Right renal pelvis (tissue), 4 donors: ENCODE measurements around the gene MFNG. TPM values are rescaled to one million over a fixed set of nuclear protein-coding genes. Genes with fewer than 3 reads are reported as not detected.

Experiments
- DNase-seq, 4 donors: peaks; one replicate each; pipeline ENCODE4 v3.0.0-alpha.2; 2013; ENCODE audit warnings: low read depth in 4 of 4, low spot score in 3 of 4, missing footprints in 1 of 4
- polyA plus RNA-seq, 4 donors: library from polyadenylated mRNA; unstranded; fragments of 120-200 nt; gene quantifications; one replicate each; pipeline ENCODE4 v1.2.1, GENCODE V29; 2013; ENCODE audit not compliant: insufficient read length in 4 of 4

Gene MFNG
- polyA plus RNA-seq, 4 donors = 6.5 to 10.6 (median 10.1) TPM

DNA sequence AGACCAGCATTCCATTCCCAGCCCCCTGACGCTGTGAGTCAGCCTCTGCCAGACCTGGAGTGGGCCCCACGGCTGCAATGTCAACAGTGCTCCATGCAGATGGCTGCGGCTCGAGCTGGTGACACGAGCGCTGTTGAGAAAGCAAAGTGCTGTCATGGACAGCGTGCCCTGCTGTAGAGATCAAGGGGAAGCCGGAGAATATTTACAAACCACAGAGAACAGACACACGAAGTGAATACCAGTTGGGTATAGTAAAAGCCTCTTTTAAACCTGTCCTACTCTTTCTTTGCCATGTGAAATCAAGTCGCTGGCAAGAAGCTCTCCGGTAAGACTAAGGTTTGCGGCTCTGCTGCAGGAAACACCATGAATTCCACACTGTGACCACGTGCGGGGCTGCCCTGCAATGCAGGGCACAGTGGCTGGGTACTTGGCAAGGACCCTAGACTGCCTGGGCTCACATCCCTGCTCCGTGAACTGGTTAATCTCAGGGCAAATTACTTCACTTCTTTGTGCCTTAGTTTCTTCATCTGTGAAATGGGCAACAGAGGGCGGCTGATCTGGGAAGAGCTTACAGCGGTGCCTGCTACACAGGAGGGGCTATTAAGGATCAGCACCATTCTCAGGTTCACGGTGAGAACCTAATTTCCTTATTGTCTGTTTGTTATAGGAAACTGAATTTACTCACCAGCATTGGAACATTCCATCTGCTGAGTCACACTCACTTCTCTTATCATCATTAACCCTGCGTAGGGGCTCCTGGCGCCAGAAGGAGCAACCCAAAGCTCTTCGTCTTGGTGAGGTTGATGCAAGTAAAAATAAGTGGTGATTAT lies 31.1 kb downstream of the MFNG start:
- DNase-seq = no peak

DNA sequence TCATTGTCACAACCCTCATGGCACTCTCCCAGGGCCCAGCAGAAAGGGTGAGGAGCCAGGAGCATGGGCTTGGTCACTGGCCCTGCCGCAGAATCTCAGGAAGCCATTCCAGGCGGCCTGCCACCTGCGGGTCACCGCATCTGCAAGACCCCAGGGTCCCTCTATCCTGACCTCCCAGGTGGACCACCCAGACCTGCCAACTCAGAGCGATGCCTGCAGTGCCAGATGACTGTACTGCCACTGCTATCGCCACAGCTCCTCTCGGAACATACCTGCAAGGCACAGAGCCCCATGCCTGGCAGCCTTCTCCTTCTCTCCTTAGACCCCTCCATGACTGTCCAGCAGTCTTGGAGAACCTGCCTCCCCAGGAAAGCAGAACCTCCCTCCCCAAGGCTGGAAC lies 32.5 kb downstream of the MFNG start:
- DNase-seq = no peak

DNA sequence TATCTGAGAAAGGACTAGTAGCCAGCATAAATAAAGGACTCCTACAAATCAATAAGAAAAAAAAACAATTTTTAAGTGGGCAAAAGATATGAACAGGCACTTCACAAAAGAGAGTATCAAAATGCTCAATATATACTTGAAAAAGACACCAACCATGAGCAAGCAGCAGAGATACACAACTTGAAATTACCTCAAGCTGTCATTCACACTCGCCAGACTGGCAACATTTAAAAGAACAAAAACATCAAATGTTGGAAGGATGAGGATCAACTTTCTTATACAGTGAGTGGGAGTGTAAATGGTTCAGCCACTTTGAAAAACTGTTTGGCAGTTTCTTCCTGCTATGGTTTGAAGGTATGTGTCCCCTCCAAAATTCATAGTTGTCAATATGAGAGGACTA lies 35.0 kb downstream of the MFNG start:
- no peak for DNase-seq

DNA sequence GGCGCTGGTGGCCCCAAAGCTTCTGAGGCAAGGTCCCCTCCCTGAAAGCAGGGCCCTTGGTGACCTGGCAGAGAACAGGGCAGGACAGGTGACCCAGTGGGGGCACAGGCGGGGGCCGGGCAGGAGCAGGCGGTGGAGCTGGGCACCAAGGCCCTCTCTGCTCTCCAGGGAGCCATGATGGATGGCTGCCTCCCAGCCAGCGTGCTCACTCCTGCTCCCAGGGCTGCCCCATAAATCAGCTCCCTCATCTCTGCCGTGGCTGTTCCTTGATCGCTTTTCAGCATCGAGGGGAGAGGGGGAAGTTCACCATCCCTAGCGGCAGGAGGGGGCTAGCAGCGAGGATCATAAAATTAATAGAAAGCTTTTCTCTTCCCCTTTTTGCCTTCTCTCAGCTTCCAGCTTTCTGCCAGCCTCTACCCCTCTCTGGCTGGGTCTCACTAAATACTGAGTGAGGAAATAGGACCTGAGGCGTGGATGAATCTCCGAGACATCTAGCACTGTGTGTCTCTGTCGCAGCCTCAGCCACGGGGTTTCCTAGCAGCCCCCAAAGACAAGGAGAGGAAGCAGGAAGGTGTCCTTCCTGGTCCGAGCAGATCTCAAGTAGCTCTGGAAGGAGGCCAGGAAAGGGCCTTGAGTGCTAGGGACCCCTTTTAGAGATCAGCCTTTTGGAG lies 36.7 kb downstream of the MFNG start:
- DNase-seq = no peak

DNA sequence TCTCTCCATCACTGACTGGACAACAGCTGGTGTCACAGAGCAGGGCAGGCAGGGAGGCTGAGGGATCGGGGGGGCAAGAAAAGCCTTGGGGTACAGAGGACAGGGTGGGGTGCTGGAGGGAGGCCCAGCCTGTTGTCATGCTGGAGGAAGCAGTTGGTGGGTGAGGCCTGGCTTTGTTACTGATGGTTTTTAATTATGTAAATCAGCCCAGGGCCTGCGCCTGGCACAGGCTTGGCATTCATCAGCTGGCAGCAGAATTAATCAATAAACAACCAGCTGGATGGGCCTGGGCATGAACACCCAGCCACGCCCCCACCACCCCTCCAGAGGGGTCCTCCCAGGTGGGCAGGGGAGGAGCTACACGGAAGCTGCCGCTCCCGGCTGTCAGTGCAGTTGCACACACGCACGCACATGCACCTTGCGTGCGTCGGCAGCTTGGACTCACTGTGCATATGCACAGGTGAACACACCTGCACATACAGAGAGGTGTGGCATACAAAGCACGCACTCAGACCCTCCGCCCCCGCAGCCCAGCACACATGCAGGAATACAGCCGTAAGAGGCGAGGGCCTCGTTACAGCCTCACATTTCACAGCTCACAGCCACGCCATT lies 37.6 kb downstream of the MFNG start:
- no peak for DNase-seq

GRCh38 chr22:37445501-37445900 lies 40.7 kb downstream of the MFNG start:
- DNase-seq = no peak

DNA sequence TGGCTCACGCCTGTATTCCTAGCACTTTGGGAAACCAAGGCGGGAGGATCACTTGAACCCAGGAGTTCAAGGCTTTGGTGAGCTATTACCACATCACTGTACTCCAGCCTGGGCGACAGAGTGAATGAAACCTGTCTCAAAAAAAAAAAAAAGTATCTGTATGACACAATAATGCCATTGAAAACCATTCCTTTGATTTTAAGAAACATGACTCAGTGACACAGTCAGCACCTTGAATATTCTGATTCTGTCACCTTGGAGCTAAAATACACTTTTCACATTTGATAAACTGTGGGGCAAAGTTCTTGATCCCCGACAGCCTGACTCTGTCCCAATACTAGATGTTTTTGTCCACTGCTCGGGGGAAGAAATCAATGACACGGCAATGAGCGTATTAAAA lies 42.2 kb downstream of the MFNG start:
- no peak for DNase-seq

- DNase-seq = no peak
Measured at GRCh38 chr22:37443086-37443485, 43.1 kb downstream of the MFNG start.

GRCh38 chr22:37442537-37442936 lies 43.6 kb downstream of the MFNG start:
- DNase-seq = no peak

DNA sequence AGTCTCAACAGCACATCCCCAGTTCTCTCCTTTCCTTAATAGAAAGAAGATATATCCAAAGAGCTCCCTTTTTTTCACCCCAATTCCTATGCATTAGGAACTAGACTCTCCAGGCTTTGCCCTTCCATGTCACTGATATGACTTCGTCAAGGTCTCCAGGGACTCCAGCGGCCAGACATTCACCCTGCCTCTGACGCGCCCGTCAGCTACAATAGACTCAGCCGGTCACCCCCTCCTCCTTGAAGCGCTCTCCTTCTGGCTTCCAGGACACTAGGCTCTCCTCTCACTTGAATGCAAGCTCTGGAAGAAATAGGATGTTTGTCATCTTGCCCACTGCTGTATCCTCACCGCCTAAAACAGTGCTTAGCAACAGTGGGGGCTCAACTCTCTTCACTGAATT lies 44.0 kb downstream of the MFNG start:
- DNase-seq = no peak

DNA sequence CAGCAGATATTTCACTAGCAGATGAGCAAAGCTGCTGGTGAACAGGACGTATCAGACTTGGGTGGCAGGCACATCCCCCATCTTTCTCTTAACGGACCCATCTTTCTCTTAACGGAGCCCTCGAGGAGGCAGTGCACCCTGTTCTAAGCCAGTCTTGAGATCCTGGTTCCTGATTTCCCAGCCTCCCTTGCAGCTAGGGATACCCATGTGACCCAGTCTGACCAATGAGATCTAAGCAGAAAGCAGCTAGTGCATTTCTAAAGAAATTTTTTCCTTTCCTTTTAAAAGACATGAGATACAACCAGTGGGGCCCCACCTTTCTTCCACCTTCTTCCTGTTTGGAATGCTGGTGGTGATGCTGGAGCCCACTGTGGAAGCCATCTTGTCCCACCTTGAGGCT lies 45.3 kb downstream of the MFNG start:
- DNase-seq = no peak

- DNase-seq = no peak
Measured at GRCh38 chr22:37439347-37439746, 46.8 kb downstream of the MFNG start.

DNA sequence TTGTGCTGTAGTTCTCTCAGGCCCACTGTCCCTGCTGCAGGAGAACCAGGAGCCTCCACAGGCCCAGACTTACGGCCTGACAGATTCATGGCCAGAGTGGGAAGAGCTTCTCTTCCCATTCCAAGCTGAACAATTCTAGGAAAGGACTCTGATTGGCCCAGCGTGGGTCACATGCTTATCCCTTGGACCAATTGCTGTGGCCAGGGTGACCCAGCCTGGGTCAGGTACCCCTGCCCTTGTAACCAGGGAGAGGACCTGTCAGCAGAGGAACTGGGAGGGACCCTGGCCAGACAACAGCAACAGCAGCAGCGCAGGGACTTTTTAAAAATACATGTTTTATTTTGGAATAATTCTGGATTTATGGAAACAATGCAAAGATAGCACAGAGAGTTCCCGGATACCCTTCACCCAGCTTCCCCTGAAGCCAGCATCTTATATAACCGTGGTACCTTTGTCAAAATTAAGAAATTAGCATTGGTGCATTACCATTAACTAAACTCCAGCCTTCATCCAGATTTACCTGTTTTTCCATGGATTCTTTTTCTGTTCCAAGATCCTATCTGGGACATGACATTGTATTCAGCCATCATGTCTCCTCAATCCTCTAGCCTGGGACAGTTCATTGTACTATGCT lies 50.1 kb downstream of the MFNG start:
- no peak for DNase-seq

GRCh38 chr22:37433786-37434185 lies 52.4 kb downstream of the MFNG start:
- DNase-seq = no peak

DNA sequence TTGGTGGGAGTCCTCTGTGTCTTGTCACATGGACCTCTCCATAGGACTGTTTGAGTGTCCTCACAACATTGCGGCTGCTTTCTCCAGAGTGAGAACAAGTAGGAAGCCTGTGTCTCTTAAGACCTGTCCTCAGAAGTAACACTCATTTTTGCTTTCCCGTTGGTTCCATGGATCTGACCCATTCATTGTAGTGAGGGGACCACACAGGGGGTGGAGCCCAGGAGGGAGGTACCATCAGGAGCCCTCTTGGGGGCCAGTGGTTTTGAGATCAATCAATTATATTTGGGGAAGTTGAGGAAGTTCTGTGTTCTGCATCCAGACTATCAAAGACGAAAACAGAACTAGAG lies 53.5 kb downstream of the MFNG start:
- DNase-seq = no peak

DNA sequence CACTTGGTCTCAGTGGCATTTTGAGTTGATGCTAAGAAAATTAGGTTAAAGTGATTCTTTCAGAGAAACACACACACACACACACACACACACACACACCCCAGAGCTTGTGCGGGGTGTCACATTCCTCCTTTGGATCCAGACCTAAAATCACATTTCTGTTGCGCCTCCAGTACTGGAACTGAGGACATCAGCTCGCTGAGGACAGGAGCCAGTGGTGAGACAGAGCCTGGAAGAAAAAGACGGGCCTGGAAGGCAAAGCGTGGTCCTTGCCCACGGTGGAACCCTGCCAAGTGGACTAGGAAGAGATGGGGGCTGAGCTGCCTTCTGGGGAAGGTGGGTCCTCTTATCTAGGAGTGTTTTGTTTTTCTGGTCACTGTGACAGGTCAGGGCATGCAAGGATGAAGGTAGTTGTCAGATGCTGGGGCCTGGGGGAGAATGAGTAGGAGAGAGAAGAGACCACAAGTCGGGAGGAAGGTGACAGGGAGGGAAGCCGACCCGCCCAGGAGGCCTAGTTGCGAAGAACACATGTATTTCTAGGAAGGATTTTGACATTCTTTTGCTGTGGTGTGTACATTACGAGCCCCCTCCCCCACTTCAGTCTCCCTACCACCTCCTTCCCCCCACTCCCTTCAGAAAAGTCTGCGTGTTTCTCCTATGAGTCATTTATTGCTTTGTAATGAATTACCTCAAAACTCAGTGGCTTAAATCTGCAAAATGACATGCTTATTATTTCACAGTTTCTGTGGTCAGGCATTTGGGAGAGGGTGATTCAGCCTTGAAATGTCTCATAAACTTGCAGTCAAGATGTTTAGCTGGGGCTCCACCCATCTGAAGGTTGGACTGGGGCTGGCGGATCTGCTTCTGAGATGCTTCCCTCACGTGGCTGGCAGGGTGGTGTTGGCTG lies 54.1 kb downstream of the MFNG start:
- no peak for DNase-seq

DNA sequence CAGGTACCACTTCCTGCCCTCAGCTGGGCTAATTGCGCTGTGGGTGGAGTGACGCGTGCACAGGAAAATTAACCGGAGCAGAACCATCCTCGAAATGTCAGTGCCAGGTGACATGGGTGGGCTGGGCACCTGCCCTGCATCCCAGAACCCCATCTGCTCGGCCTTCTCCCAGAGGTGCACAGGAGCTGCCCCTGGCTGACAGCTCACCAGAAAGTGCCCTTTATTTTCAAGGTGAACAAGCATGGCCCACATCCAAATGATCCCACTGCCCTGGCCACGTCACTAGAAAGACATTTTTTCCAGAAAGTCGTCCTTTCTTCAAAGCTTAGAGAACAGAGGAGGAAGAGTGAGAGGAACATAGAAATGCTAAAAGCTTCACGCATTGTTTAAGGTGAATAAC lies 54.8 kb downstream of the MFNG start:
- no peak for DNase-seq

- no peak for DNase-seq
Measured at GRCh38 chr22:37430941-37431340, 55.2 kb downstream of the MFNG start.

GRCh38 chr22:37428649-37429586 lies 57.3 kb downstream of the MFNG start:
- peak; percentile 35 to 55 (median 50) for DNase-seq
